ENCODE measurements around the gene REXO5.
"Not testable (repeated sequence)": the region's sequence is repeated elsewhere in the genome, so short reads cannot be mapped to it uniquely, and the experiment has no call there.

The REXO5 gene

GRCh38 chr16:20851601-20852000, 45.3 kb downstream of the REXO5 start:
- peak; percentile 74 for DNase-seq

DNA sequence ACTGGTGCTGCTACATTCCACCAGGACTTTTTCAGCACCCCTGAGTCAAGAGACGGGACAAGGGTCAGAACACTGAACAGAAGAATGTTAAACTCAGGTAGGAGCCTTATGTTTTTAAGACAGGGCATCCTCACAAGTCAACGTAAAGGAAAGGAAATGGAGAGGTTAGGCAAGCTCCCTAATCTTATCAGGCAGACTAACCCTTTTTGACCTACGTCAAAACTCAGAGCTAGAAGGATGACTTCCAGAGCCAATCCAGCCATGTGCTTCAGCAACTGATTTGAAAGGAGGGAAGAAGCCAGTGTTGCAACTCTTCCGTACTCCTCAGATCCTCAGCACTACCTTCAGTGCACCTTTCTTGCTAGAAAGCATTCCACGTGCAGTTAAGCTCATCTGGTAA, 46.8 kb downstream of the REXO5 start:
- no peak for DNase-seq

DNA sequence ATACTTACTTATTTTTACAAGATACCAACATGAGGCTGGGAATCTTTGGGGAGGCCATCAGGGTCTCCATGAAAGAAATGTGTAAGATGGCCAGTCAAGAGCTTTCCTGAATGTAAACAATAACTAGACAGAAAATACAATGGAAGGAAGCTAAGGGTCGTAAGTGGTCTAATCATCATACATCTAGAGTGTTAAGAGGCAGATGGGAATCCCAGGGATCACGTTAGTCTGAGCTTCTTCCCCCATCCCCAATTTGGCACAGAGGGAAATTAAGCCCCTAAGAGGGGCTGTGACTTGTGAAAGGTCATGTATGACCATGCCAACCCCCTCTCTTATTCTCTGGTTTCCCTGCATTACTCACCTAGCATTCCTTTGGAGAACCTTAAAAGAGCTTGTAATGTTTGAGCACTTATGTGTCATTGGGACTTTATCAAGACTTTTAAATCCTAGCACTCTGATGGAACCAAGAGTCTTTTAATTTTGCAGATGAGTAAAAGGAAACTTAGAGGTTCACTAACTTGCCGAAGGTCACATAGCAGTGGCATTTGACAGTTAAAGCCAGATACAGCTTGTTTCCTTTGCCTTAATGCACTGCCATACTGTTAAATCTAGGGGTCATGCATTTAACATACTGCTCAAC, 47.8 kb downstream of the REXO5 start:
- DNase-seq: no peak

GRCh38 chr16:20854963-20855362, 48.6 kb downstream of the REXO5 start:
- DNase-seq: no peak

GRCh38 chr16:20857281-20857680, 51.0 kb downstream of the REXO5 start:
- no peak for DNase-seq

DNA sequence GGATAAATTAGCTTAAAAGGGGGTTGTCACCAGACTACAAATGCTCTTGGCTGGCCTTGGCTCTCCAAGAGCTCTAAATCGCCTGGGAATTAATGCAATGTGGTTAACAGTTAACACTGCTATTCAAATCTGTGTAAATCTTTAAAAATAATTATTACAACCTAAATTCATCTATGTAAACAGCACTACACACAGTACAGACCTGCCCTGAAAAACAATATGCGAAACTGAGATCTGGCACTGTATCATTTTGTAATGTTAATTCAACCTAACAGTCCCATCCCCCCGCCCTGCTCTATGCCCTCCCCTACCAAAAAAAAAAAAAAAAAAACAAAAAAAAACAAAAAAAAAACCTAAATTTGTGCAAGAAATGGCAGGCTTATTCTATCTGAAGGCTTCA, 52.9 kb downstream of the REXO5 start:
- DNase-seq: no peak

DNA sequence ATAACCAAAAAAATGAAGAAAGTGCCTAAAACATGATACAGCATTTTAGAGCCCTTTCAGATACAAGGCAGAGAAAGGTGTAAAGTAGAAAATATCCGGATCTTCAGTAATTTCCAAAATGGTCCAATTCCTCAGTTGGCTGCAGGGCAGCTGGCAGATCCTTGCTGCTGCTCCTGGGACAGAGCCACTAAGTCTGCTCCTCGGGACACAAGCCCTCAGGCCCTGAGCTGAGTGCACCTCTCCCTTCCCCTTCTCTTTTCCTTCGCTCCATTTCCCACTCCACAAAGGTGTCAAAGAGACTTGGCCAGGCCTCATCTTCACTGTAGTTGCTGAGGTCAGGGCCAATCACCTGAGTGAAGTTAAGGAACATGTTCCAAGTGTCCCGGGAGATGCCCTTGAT, 53.4 kb downstream of the REXO5 start:
- no peak for DNase-seq

DNA sequence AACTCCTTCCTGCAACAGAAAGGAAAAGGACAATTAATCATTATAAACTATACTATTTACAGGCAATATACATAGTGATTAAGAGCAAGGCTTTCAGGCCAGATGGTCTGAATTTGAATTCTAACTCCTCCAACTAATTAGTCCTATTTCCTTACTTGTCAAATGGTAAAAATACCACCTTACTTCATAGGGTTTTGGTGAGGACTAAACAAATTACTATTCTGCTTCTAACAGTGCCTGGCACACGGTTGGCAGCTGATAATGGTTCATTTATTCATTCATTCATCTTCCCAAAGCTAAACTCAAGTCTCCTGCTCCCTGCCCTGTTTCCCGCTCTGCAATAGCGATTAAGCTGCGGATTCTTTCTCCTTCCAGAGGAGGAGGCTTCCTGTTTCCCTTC, 54.0 kb downstream of the REXO5 start:
- no peak for DNase-seq

DNA sequence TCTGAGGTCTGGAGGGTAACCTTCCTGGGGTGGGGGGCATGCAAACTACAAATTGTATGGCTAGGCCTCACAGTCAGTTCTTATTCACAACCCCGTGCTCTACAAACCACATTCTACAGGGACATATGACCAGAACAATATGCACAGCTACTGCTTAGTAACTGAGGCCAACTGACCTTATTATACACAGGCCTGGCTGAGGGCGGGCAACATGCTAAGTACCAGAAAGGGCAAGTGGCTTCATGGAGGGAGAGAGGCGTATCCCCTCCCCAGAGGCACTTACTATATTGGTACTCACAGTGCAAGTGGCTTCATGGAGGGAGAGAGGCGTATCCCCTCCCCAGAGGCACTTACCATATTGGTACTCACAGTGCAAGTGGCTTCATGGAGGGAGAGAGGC, 54.7 kb downstream of the REXO5 start:
- not testable (repeated sequence) for DNase-seq

GRCh38 chr16:20862162-20862960, 56.0 kb downstream of the REXO5 start:
- no peak for DNase-seq

DNA sequence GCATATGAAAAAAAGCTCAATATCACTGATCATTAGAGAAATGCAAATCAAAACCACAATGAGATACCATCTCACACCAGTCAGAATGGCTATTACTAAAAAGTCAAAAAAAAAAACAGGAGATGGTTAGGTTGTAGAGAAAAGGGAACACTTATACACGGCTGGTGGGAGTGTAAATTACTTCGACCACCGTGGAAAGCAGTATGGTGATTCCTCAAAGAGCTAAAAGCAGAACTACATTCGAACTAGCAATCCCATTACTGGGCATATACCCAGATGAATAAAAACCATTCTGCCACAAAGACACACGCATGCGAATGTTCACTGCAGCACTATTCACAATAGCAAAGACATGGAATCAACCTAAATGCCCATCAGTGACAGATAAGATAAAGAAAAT, 58.0 kb downstream of the REXO5 start:
- DNase-seq: not testable (repeated sequence)

DNA sequence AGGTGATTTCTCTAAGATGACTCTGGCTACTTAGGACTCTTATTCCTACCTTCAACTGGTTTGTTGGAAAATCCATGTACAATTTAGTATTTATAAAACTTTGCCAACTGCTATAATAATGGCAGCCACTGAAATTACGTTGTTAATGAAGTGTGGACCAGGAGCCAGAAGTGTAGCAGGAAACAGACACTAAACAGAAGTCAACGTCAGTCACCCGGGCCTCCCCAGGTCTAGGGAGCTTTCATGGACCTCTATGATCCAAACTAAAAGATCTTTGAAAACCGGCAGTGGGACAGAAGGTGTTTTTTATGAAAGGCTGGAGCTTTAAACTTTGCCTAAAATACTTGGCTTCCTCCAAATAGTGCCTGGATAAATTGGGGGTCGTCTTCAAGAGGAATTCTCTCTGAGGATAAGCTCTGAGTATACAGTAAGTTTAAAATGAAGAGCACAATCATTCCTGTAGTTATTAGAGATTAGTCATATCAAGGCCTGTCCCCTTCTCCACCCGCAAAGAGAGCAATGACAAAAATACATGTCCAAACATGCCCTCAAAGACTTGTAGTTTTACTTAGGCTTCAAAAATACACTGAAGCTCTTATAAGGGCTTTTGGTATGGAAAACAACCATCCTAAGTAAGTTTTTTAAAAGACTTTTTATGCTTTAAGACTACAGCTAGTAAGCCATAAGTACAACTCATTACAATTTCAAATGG, 59.2 kb downstream of the REXO5 start:
- no peak for DNase-seq

- DNase-seq: peak; percentile 80
These were observed 59.9 kb downstream of the REXO5 start for GRCh38 chr16:20866145-20866772.

- DNase-seq: no peak
These were observed 60.5 kb downstream of the REXO5 start for GRCh38 chr16:20866801-20867200.

- no peak for DNase-seq
These were observed 61.3 kb downstream of the REXO5 start for GRCh38 chr16:20867585-20867984.

DNA sequence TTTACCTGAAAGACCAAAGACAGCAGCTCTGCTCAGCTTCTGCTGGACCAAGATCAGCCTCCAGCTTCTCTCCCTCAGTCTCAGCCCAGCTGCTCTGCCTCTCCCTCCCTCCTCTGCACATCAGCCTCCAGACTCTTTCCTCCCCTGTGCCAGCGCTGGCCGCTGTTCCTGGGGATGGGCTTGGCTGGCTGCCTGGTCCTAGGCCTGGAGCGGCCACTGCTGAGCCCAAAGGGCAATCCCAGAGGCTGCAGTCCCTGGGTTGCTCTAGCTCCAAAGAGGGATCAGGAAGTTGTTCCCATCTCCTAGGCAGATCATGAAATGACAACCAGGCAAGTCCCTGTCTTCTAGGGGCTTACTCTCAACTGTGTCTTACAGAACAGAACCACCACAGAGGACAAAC, 62.6 kb downstream of the REXO5 start:
- no peak for DNase-seq

DNA sequence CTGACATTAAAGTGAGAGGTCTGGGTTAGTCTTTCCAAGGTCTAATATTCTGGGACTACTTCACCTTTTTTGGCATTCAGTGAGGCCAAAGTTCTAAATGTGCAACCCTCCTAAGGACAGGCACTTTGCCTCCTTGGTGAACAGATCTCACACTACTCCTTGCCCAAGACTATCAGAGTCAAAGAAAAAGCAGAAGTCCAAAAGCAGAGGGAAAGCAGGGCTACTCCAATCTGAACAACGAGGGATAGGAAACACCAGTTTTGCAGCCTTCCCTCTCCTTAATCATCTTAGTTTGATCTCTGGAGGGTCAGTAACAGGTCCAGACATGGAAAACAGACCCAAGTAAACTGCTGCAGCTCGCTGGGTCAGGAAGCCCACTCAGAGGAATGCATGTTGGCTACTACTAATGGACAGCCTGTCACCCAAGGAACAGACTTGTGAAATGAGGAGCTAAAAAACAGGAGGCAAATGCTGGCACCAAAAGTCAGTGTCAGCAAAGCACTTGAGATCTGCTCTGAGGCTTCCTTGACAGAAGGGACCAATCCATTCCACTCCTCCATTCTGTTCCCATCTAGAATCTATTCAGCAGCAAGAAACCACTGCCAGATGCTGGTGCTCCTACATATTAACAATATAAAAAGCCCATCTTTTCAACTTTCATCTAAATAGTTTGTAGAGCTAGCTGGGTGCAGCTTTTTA, 63.9 kb downstream of the REXO5 start:
- no peak for DNase-seq

GRCh38 chr16:20871258-20871657, 64.9 kb downstream of the REXO5 start:
- no peak for DNase-seq

- no peak for DNase-seq
These were observed 65.9 kb downstream of the REXO5 start for GRCh38 chr16:20871941-20872815.

- no peak for DNase-seq
These were observed 67.0 kb downstream of the REXO5 start for GRCh38 chr16:20873331-20873730.

DNA sequence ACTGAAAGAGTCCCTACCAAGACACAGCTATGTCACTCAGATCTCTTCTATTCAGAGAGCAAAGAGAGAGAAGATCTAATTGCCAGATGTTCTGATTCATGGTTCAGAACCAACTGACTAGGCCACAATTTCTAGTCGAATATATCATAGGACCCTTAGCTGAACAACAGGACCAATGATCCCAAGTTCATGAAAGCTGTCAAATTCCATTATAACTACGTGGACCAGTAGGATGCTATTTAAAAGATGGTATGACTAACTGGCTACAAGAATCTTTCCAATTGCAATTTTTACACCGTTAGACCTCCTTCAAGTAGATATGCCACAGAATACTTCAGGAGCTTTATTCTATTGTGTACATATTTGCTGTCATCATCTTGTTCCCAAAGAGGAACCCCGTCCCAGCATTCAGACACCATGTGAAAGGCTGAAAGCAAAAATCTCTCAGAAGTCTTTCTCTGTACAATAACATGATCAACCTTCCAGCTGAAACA, 67.8 kb downstream of the REXO5 start:
- no peak for DNase-seq

GRCh38 chr16:20875355-20875650, 69.0 kb downstream of the REXO5 start:
- no peak for DNase-seq
